ENCODE results near the gene F2R. TPM values are rescaled to one million over a fixed set of nuclear protein-coding genes. Genes with fewer than 3 reads are reported as not detected.
"Not testable (repeated sequence)": the region's sequence is repeated elsewhere in the genome, so short reads cannot be mapped to it uniquely, and the experiment has no call there.

The F2R gene
- total RNA-seq = 10 to 100 TPM in 1 of 2 donors, 1 to 10 TPM in 1; 4.5 to 10.6 TPM

DNA sequence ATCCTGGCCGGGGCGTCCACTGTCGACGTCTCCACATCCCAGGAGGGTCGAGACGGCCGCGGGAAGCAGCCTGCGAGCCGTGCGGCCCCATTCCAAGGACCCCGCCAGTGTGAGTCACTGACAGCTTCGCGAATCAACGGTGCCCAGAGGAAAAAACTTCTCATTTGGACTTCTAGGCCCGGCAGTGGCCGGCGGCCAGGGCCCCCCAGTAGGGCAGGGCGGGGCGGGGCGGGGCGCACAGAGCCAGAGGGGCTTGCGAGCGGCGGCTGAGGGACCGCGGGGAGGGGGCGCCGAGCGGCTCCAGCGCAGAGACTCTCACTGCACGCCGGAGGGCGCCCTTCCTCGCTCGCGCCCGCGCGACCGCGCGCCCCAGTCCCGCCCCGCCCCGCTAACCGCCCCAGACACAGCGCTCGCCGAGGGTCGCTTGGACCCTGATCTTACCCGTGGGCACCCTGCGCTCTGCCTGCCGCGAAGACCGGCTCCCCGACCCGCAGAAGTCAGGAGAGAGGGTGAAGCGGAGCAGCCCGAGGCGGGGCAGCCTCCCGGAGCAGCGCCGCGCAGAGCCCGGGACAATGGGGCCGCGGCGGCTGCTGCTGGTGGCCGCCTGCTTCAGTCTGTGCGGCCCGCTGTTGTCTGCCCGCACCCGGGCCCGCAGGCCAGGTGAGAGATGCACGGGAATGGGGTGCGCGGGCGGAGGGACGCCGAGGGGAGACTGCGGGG, at the start of gene F2R:
TSS of gene F2R (plus strand) at position 391 of the 720 bp plus-strand sequence. CDS start at position 573, 182 bp downstream.
- no peaks in the 10 kb centered on the region for H3K9me3 Mint-ChIP-seq
- peaks cover 51% of the 10 kb centered on the region for H3K27me3 Mint-ChIP-seq (ENCODE audit: low read depth)
- H3K36me3 Mint-ChIP-seq (ENCODE audit: insufficient read depth in 2 of 2) = no peaks in the 10 kb centered on the region
- peak; percentile 81 for ATAC-seq (replicated peaks in 1 of 2)
- peak; percentile 54 to 66 for DNase-seq
- peak within 1 kb of the TSS; percentile 73 for H3K27ac Mint-ChIP-seq
- peak within 1 kb of the TSS; percentile 90 to 95 for H3K4me3 Mint-ChIP-seq
- peaks cover 30% of the 10 kb centered on the region for H3K4me1 Mint-ChIP-seq (ENCODE audit: low read depth)

- ATAC-seq (replicated peaks in 1 of 2) (no peak), DNase-seq (no peak)
- Mint-ChIP-seq H3K36me3 (ENCODE audit: insufficient read depth in 2 of 2) (peaks cover 7 to 18% of the 10 kb centered on the region in 2 donors), H3K4me3 (no peak overlapping the region), H3K4me1 (ENCODE audit: low read depth) (no peaks in the 10 kb centered on the region), H3K27ac (no peak overlapping the region), H3K27me3 (ENCODE audit: low read depth) (no peaks in the 10 kb centered on the region), H3K9me3 (no peaks in the 10 kb centered on the region)
Observed at GRCh38 chr5:76667495-76667894, 48.4 kb upstream of the F2R start.

- Mint-ChIP-seq H3K4me1 (ENCODE audit: low read depth) (no peaks in the 10 kb centered on the region), H3K27ac (no peak overlapping the region), H3K9me3 (no peaks in the 10 kb centered on the region), H3K36me3 (ENCODE audit: insufficient read depth in 2 of 2) (peaks cover 7 to 13% of the 10 kb centered on the region in 2 donors), H3K4me3 (no peak overlapping the region), H3K27me3 (ENCODE audit: low read depth) (no peaks in the 10 kb centered on the region)
- DNase-seq (no peak), ATAC-seq (replicated peaks in 1 of 2) (no peak)
Observed at GRCh38 chr5:76669245-76669644, 46.7 kb upstream of the F2R start.

DNA sequence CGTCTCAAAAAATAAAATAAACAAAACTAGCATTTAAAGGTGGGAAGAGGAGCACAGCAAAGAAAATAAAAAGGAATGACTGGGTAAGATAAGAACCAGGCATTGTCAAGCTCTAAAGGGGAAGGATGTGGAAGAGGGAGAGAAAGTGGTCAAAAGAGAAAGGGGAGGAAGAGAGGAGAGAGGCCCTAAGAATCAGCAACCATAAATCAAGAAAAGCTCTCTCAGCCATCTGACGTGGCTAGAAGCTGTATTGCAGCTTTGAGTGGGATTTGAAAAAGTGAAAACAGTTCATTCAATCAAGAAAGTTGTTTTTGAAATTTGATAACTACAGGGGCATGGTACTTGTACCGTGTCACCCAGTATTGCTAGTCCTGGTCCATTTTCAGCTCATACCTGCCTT, 45.4 kb upstream of the F2R start:
- no peak for ATAC-seq (replicated peaks in 1 of 2)
- no peak for DNase-seq
- no peaks in the 10 kb centered on the region for H3K4me1 Mint-ChIP-seq (ENCODE audit: low read depth)
- H3K9me3 Mint-ChIP-seq = no peaks in the 10 kb centered on the region
- H3K27me3 Mint-ChIP-seq (ENCODE audit: low read depth) = no peaks in the 10 kb centered on the region
- H3K27ac Mint-ChIP-seq = peak overlapping the region; percentile 29
- H3K36me3 Mint-ChIP-seq (ENCODE audit: insufficient read depth in 2 of 2) = peaks cover 7 to 16% of the 10 kb centered on the region in 2 donors
- no peak overlapping the region for H3K4me3 Mint-ChIP-seq

DNA sequence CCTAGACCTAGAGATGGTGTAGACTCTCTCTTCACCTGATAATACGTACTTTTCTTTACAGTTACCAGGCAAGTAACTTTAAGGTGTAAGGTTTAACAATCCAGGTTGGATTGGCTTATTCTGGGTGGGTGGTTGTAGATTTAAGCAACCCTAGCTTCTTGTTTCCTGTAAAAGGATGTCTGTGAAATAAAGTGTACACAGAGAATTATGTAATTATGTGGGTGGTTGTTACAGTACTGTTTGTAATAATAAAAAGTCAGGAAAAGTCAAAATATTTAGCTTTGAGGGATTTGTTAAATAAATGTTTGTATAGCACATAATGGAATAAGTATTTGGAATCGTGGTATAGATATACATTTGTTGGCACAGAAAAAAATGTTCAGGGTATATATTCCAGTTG, 43.7 kb upstream of the F2R start:
- Mint-ChIP-seq H3K27ac (no peak overlapping the region), H3K4me3 (no peak overlapping the region), H3K27me3 (ENCODE audit: low read depth) (no peaks in the 10 kb centered on the region), H3K9me3 (no peaks in the 10 kb centered on the region), H3K4me1 (ENCODE audit: low read depth) (no peaks in the 10 kb centered on the region), H3K36me3 (ENCODE audit: insufficient read depth in 2 of 2) (peaks cover 7 to 21% of the 10 kb centered on the region in 2 donors)
- DNase-seq (no peak), ATAC-seq (replicated peaks in 1 of 2) (no peak)

DNA sequence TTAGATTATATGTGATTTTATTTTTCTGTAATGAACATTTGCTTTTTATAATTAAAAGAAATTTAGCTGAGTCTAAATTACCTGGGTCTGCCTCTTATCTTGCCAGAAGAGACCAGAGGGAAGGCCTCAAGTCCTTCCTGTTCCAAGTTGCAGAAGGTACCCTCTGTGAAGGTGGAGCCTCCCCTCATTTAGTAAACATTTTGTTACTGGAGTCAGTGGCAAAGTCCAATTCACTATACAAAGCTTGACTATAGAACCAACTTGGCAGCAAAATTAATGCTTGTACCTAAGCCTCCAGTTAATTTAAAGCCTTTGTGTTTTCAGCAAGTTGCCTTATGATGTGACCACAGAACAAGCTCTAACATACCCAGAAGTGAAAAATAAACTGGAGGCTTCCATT, 42.8 kb upstream of the F2R start:
- no peaks in the 10 kb centered on the region for H3K4me1 Mint-ChIP-seq (ENCODE audit: low read depth)
- H3K27me3 Mint-ChIP-seq (ENCODE audit: low read depth) = no peaks in the 10 kb centered on the region
- ATAC-seq (replicated peaks in 1 of 2) (no peak), DNase-seq (no peak)
- no peak overlapping the region for H3K4me3 Mint-ChIP-seq
- H3K27ac Mint-ChIP-seq = no peak overlapping the region
- H3K36me3 Mint-ChIP-seq (ENCODE audit: insufficient read depth in 2 of 2) = peaks cover 7 to 19% of the 10 kb centered on the region in 2 donors
- H3K9me3 Mint-ChIP-seq = no peaks in the 10 kb centered on the region

DNA sequence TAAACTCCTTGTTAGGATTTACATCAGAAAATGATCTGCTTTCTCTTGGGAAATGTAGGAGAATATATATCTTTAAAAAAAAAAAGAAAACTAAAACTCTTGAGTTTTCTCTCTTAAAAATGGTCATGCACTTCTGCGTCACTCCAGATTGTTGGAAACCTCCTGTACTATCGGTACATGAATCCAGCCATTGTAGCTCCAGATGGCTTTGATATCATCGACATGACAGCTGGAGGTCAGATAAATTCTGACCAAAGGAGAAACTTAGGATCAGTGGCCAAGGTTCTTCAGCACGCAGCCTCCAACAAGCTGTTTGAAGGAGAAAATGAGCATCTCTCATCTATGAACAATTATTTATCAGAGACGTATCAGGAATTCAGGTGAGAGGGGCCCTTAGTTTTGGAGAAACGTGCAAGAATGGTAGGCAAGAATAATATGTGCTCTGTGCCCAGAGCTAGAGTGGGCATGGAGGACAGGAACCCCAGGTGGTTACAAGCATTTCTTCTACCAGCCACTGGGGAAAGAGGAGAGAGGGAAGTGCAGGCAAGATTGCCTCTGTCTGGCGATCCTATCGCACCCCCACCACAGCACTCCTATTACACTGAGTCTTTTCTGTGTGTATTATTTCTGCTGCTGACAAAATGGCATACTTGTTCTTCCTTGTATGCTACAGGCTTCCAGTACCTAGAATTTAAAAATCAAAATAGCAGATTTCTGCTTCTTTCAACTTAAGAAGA, 41.4 kb upstream of the F2R start:
- H3K27ac Mint-ChIP-seq = no peak overlapping the region
- no peak for DNase-seq

DNA sequence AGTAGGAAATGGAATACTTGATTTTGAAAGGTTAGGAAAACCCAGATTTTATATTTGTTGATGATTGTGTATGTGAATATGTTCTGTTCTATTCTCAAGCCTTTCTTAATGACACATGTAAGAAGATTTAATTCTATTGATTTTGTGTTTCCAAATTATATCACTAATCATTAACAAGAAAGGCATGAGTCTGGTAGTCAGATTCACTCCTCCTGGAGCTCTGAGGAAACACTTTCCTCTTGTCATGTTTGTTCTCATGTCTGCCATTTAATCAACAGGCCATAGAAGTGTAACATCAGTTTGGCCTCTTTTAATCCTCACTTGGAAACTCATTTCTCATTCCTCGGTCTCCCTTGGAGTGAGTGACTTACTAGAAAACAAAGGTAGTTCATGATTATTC, 40.6 kb upstream of the F2R start:
- H3K4me1 Mint-ChIP-seq (ENCODE audit: low read depth) = peaks cover 7% of the 10 kb centered on the region
- H3K27me3 Mint-ChIP-seq (ENCODE audit: low read depth) = no peaks in the 10 kb centered on the region
- H3K9me3 Mint-ChIP-seq = no peaks in the 10 kb centered on the region
- H3K27ac Mint-ChIP-seq = no peak overlapping the region
- H3K4me3 Mint-ChIP-seq = no peak overlapping the region
- H3K36me3 Mint-ChIP-seq (ENCODE audit: insufficient read depth in 2 of 2) = peaks cover 3 to 20% of the 10 kb centered on the region in 2 donors
- ATAC-seq (replicated peaks in 1 of 2) (no peak), DNase-seq (no peak)

More for the DNA sequence above, 41.4 kb upstream of the F2R start:
- no peak overlapping the region for H3K4me3 Mint-ChIP-seq
- H3K9me3 Mint-ChIP-seq = no peaks in the 10 kb centered on the region
- ATAC-seq (replicated peaks in 1 of 2) = no peak
- H3K27me3 Mint-ChIP-seq (ENCODE audit: low read depth) = no peaks in the 10 kb centered on the region
- peaks cover 3 to 18% of the 10 kb centered on the region in 2 donors for H3K36me3 Mint-ChIP-seq (ENCODE audit: insufficient read depth in 2 of 2)
- H3K4me1 Mint-ChIP-seq (ENCODE audit: low read depth) = no peaks in the 10 kb centered on the region

GRCh38 chr5:76677849-76678472, 38.0 kb upstream of the F2R start:
- no peak overlapping the region for H3K4me3 Mint-ChIP-seq
- peaks cover 4 to 19% of the 10 kb centered on the region in 2 donors for H3K36me3 Mint-ChIP-seq (ENCODE audit: insufficient read depth in 2 of 2)
- no peaks in the 10 kb centered on the region for H3K9me3 Mint-ChIP-seq
- ATAC-seq (replicated peaks in 1 of 2) (no peak), DNase-seq (no peak)
- H3K27ac Mint-ChIP-seq = no peak overlapping the region
- peaks cover 9% of the 10 kb centered on the region for H3K4me1 Mint-ChIP-seq (ENCODE audit: low read depth)
- H3K27me3 Mint-ChIP-seq (ENCODE audit: low read depth) = no peaks in the 10 kb centered on the region

DNA sequence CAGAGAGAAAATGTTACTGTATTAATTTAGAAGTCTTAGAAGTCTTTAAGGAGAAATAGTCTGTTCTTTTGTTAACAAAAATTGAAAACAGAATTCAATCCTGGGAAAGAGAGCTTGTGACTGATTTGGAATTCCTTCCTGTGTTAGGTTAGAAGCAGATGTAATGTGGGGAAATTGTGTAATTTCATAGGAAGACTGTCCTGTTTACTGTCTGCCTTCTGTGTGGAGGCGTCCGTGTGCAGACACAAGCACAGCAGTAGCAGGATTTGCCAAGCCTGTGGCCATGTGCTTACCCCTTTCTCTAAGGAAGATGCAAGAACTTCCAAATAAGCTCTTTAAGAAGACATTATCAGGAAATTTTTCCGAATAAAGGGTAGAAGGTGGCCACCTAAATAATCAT, 36.7 kb upstream of the F2R start:
- ATAC-seq (replicated peaks in 1 of 2) = no peak
- no peak overlapping the region for H3K4me3 Mint-ChIP-seq
- no peak overlapping the region for H3K27ac Mint-ChIP-seq
- no peaks in the 10 kb centered on the region for H3K9me3 Mint-ChIP-seq
- H3K36me3 Mint-ChIP-seq (ENCODE audit: insufficient read depth in 2 of 2) = peaks cover 5 to 18% of the 10 kb centered on the region in 2 donors
- peaks cover 9% of the 10 kb centered on the region for H3K4me1 Mint-ChIP-seq (ENCODE audit: low read depth)
- no peak for DNase-seq
- no peaks in the 10 kb centered on the region for H3K27me3 Mint-ChIP-seq (ENCODE audit: low read depth)

GRCh38 chr5:76680826-76681225, 35.1 kb upstream of the F2R start:
- H3K36me3 Mint-ChIP-seq (ENCODE audit: insufficient read depth in 2 of 2) = peaks cover 6 to 19% of the 10 kb centered on the region in 2 donors
- not testable (repeated sequence) for ATAC-seq (replicated peaks in 1 of 2); H3K27ac Mint-ChIP-seq; H3K4me3 Mint-ChIP-seq; DNase-seq; H3K4me1 Mint-ChIP-seq (ENCODE audit: low read depth); H3K9me3 Mint-ChIP-seq; H3K27me3 Mint-ChIP-seq (ENCODE audit: low read depth)

- Mint-ChIP-seq H3K27me3 (ENCODE audit: low read depth) (no peaks in the 10 kb centered on the region), H3K27ac (no peak overlapping the region), H3K4me3 (no peak overlapping the region), H3K9me3 (no peaks in the 10 kb centered on the region), H3K4me1 (ENCODE audit: low read depth) (peaks cover 9% of the 10 kb centered on the region), H3K36me3 (ENCODE audit: insufficient read depth in 2 of 2) (peaks cover 6 to 19% of the 10 kb centered on the region in 2 donors)
- ATAC-seq (replicated peaks in 1 of 2) (no peak), DNase-seq (no peak)
Observed at GRCh38 chr5:76681287-76681686, 34.6 kb upstream of the F2R start.

- H3K27me3 Mint-ChIP-seq (ENCODE audit: low read depth) = no peaks in the 10 kb centered on the region
- ATAC-seq (replicated peaks in 1 of 2) = no peak
- H3K9me3 Mint-ChIP-seq = no peaks in the 10 kb centered on the region
Observed at GRCh38 chr5:76682387-76682786, 33.5 kb upstream of the F2R start.

More at GRCh38 chr5:76682387-76682786, 33.5 kb upstream of the F2R start:
- DNase-seq = no peak
- no peak overlapping the region for H3K4me3 Mint-ChIP-seq
- peaks cover 9% of the 10 kb centered on the region for H3K4me1 Mint-ChIP-seq (ENCODE audit: low read depth)
- peaks cover 6 to 14% of the 10 kb centered on the region in 2 donors for H3K36me3 Mint-ChIP-seq (ENCODE audit: insufficient read depth in 2 of 2)
- no peak overlapping the region for H3K27ac Mint-ChIP-seq

Measured in activated T-cell treated with anti-CD3 and anti-CD28 coated beads, Interleukin-2, amount 50 U/mL, for 72 hours (primary cell).